ENCODE measurements around the gene KCNK17.

- TF ChIP-seq POLR2A (IDR thresholded peaks at IDR 0.05) (no peak), CTCF (IDR thresholded peaks at IDR 0.05) (no peak)
Observed at GRCh38 chr6:39321761-39322160, 7.5 kb upstream of the KCNK17 start.

Data from Peyer's patch (tissue), 4 donors.